Measurements from ENCODE around the gene NR2F1.

The NR2F1 gene

DNA sequence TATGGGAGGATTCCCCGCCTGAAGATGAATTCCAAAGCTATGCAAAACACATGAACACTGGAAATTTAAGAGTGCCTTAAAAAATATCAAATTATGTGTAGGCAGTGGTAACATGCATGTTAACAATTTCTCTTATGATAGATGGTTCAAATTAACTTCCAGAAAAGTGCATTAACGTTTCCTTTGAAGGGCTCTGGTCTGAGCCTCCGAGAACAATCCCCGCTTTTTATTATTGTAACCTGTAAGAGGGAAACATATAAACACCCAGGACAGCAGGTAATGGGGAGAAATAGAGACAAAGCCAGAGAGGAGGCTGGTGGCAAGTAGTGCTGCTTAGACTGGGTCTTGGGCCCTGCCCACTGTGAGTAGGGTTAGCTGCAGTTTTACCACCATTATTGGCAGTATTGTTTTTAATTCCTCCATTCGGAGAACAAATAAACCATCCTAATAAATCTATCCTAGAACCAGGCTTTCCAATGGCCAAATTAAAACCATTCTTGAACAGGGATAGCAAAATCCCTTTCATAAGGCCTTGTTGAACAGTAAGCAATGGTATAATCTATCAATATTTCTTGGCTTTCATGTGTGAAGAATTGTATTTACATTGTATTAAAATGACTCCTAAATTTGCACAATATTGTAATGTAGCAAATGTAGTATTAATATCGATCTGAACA is 6.3 kb downstream of the NR2F1 start:
- TF ChIP-seq, protein P1, sequence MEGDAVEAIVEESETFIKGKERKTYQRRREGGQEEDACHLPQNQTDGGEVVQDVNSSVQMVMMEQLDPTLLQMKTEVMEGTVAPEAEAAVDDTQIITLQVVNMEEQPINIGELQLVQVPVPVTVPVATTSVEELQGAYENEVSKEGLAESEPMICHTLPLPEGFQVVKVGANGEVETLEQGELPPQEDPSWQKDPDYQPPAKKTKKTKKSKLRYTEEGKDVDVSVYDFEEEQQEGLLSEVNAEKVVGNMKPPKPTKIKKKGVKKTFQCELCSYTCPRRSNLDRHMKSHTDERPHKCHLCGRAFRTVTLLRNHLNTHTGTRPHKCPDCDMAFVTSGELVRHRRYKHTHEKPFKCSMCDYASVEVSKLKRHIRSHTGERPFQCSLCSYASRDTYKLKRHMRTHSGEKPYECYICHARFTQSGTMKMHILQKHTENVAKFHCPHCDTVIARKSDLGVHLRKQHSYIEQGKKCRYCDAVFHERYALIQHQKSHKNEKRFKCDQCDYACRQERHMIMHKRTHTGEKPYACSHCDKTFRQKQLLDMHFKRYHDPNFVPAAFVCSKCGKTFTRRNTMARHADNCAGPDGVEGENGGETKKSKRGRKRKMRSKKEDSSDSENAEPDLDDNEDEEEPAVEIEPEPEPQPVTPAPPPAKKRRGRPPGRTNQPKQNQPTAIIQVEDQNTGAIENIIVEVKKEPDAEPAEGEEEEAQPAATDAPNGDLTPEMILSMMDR (IDR thresholded peaks at IDR 0.05; ENCODE audit: borderline replicate concordance, insufficient read depth, low read depth, low read length), result no peak
- no peak overlapping the region for H3K4me3 ChIP-seq (ENCODE audit: low read depth, low read length)

DNA sequence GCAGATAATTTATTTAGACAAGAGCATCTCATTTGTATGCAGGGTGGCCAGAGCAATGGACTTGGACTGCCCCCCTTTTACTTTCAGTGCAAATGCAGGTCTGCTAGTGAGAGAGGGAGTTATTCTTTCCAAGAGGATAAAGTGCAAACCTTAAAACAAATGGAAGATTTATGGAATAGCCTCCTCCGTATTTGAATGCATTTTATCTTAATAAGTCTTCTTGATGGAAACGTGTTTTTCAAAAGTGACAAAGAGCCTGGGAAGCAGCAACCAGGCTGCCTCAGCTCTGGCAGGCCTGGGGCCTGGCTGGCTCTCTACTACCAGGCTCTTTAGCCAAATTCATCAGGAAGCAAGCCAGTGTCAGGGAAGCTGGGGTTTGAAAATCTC is 6.8 kb downstream of the NR2F1 start:
- H3K4me3 ChIP-seq (ENCODE audit: low read depth, low read length), result no peak overlapping the region
- TF ChIP-seq, protein P1 (IDR thresholded peaks at IDR 0.05; ENCODE audit: borderline replicate concordance, insufficient read depth, low read depth, low read length), result no peak

DNA sequence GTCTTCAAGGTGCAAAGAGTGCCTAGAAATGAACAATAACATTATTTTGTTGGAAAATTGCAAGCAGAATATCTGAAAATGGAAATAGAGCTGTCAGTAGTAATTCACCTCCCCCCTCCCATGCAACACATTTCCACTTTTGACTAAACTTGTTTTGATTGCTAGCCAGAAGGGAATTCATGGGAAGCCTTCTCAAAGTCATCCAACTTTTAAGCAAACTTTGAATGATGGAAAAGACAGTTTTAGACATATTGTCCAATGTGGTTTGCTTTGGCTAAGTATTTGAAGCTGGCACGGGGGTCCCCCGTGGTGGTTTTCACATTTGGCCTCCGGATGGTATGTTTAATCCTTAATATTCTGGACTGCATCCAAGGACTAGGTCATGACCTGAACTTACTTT is 7.5 kb downstream of the NR2F1 start:
- TF ChIP-seq, protein P1 (IDR thresholded peaks at IDR 0.05; ENCODE audit: borderline replicate concordance, insufficient read depth, low read depth, low read length), result no peak
- H3K4me3 ChIP-seq (ENCODE audit: low read depth, low read length), result no peak overlapping the region

DNA sequence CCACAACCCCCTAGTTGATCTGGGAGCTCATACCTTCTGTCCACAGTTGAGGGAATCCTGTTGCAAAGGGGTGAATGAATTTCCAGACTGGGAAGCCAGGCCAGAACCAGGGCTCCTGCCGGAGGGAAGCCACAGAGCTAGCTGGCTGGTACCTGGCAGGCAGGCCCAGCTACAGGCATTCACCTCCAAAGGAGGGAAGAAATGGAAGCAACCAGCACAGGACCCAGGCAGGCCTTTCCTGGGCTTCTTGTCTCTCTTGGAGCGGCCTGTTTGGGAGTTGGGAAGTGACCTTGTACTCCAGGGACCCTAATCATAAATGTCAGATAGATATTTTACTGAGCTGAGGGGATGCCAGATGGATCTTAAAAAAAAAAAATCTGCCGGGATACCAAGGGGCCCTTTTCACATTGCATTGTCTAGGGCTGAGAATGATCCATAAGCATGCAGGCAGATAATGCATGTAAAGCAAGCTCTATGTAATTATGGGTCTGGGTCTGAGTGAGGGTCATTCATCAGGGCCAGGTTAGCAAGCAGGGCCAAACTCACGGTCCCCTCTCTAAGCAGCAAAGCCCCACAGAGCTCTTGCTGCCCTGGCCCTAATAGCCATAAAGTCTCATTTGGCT is 8.4 kb downstream of the NR2F1 start:
- TF ChIP-seq, protein P1 (IDR thresholded peaks at IDR 0.05; ENCODE audit: borderline replicate concordance, insufficient read depth, low read depth, low read length), result no peak
- H3K4me3 ChIP-seq (ENCODE audit: low read depth, low read length), result no peak overlapping the region

DNA sequence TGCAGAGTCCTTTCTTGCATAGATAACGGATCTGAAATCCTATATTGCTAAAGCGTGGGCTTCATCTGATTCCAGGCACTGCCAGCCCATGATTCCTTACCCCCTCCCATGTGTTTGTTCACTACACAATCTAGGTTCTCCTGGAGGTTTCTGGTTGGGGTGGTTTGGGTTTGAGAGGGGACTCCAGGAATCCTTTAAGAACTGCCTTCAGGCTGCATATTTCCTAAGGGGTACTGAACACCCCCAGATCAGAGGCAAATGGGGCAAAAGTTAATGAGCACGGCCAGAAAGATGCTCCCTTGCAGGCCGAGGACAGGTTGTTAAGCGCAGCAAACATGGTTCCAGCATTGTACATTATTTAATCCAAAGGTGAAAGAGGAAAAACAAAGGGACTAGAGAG is 9.9 kb downstream of the NR2F1 start:
- TF ChIP-seq, protein P1 (IDR thresholded peaks at IDR 0.05; ENCODE audit: borderline replicate concordance, insufficient read depth, low read depth, low read length), result no peak
- H3K4me3 ChIP-seq (ENCODE audit: low read depth, low read length), result no peak overlapping the region

DNA sequence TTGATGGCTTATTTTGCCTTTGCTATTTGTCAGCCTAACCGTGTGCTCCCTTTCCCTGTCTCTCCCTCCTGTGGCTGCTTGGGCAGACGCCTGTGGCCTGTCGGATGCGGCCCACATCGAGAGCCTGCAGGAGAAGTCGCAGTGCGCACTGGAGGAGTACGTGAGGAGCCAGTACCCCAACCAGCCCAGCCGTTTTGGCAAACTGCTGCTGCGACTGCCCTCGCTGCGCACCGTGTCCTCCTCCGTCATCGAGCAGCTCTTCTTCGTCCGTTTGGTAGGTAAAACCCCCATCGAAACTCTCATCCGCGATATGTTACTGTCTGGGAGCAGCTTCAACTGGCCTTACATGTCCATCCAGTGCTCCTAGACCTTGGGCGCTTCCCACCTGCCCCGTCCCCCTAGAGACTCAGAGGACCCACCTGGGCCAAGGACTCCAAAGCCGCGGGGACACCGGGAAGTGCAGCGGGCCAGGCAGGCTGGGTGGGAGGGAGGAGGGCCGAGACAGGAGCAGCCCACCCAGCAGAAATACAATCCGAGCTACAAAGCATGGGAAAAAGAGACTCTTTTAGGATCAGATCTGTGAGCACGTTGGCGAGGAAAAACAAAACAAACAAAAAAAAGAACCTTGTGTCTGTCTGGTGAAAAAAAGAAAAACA is 10.6 kb downstream of the NR2F1 start:
- TF ChIP-seq, protein P1 (IDR thresholded peaks at IDR 0.05; ENCODE audit: borderline replicate concordance, insufficient read depth, low read depth, low read length), result no peak
- H3K4me3 ChIP-seq (ENCODE audit: low read depth, low read length), result no peak overlapping the region

Measured in GM12875 (cell line).